ENCODE results near the gene STAT5B. TPM values are rescaled to one million over a fixed set of nuclear protein-coding genes. Genes with fewer than 3 reads are reported as not detected.

STAT5B gene
- total RNA-seq, 1 donor from 2014 or later = 156 TPM

- intact Hi-C loops (cut with micrococcal nuclease) = no loop called here
Measured at GRCh38 chr17:42159796-42160530, 116.2 kb downstream of the STAT5B start.

GRCh38 chr17:42155614-42156045 is 120.6 kb downstream of the STAT5B start:
- intact Hi-C loops (cut with micrococcal nuclease) = loop anchor here (1.0 kb wide), 11 partner anchors 26 to 454 kb away; partner anchors contain the start of genes CNP, DHX58, DNAJC7 and GHDC

DNA sequence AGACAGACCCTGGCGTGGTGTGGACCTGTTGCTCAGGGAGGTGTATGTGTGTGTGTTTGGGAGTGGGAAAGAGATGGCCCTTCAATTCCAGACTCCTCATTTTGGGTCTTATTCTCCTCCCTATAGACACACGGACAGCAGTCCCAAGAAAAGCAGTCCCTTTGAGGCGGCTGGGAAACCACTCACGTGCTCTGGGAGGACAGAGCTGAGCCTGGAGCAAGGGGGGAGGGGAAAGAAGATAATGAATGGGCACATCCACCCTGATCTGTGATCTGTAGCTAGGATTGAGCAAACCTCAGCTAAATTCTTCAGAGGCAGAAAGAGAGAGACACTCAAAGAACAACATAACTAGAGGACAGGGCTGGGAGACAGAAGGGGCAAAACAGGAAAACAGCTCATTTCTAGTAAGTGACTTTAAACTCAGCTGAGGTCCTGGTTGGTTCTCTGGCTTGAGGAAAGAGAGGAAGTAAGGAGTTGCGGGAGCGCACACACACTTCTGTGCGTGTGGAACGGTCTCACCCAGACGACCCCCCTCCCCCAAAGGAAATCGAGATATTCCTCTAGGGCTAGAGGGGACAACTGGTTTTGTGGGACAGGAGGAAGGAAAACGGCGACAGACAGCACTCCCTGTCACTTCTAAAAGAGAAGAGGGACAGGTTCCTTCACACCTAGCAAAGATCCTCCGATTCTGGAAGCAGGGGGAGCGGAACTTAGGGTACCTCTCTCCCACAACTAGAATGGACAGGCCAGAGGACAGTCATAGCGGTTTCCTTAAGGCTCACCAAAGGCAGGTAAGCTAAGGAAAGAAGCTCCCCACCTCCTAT is 122.1 kb downstream of the STAT5B start:
- intact Hi-C loops (cut with micrococcal nuclease) = no loop called here

Other genes with a start within 250 kb of the STAT5B start
- 0.10 TPM in 2 replicates for gene C17orf113, start 225.8 kb downstream of the STAT5B start, total RNA-seq
- gene ZNF385C, start 177.9 kb downstream of the STAT5B start, total RNA-seq = not detected in 2 replicates
- gene DHX58, start 163.7 kb downstream of the STAT5B start, total RNA-seq = 76.9 and 80.6 TPM in 2 replicates
- gene KAT2A, start 155.0 kb downstream of the STAT5B start, total RNA-seq = 38.1 and 38.9 TPM in 2 replicates
- not detected in 2 replicates for gene HSPB9, start 153.6 kb downstream of the STAT5B start, total RNA-seq
- 99.0 and 107 TPM in 2 replicates for gene RAB5C, start 121.4 kb downstream of the STAT5B start, total RNA-seq
- 0.41 and 0.59 TPM in 2 replicates for gene KCNH4, start 95.2 kb downstream of the STAT5B start, total RNA-seq
- 0.39 TPM in 1 of 2 replicates, not detected in the other for gene HCRT, start 90.9 kb downstream of the STAT5B start, total RNA-seq
- 16.3 and 17.2 TPM in 2 replicates for gene GHDC, start 81.9 kb downstream of the STAT5B start, total RNA-seq
- gene STAT5A, start 12.1 kb upstream of the STAT5B start, total RNA-seq = 160 and 170 TPM in 2 replicates
- gene STAT3, start 112.1 kb upstream of the STAT5B start, total RNA-seq = 230 and 240 TPM in 2 replicates
- 1.9 TPM in 2 replicates for gene CAVIN1, start 146.9 kb upstream of the STAT5B start, total RNA-seq
- 25.3 and 27.7 TPM in 2 replicates for gene ATP6V0A1, start 182.5 kb upstream of the STAT5B start, total RNA-seq

All from T-helper 1 cell treated with Interleukin-12 subunit alpha and Interleukin-12 subunit beta and Interleukin-4 antibody, amounts not matched to agents 30 ng/mL and 1 ng/mL, for 36 hours (primary cell).